KOPT-K1 (cell line): ENCODE measurements around the gene SLC4A4.

Experiments used
- H3K27ac ChIP-seq: fragments of 200-600 bp; sonication (generic); 2 replicates; pipeline ENCODE4 v1.5.1; 2016; ENCODE audit warnings: antibody characterized with exemption, mild to moderate bottlenecking, low read depth, low read length; ENCODE audit not compliant: poor library complexity, severe bottlenecking
- H3K36me3 ChIP-seq: fragments of 200-600 bp; sonication (generic); 2 replicates; pipeline ENCODE4 v1.5.1; 2017; ENCODE audit warnings: antibody characterized with exemption, mild to moderate bottlenecking, low read length, moderate library complexity; ENCODE audit not compliant: insufficient read depth
- H3K9me3 ChIP-seq: fragments of 200-600 bp; sonication (generic); 2 replicates; pipeline ENCODE4 v1.5.1; 2017; ENCODE audit warnings: antibody characterized with exemption, low read length, mild to moderate bottlenecking; ENCODE audit not compliant: insufficient read depth, poor library complexity, severe bottlenecking

Gene SLC4A4

DNA sequence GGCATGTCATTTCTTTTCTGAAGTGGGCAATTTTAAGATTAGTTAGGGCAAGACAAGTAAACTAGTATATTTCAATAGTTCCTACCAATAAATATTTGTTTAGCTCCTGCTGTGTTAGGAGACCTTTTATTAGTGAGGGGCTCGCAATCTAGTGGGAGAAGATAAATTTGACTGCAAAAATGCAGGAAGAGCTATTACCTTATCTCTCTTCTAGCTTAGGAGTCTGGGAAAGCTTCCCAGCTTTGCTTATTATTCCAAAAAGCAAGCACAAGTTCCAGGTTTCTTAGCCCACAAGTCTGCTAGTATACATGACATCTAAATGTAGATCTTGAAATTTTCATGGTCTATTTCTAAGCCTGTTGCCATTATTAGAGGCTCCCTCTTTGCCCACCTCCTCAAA lies 254.0 kb downstream of the SLC4A4 start:
- no peaks in the 10 kb centered on the region for H3K36me3 ChIP-seq
- H3K27ac ChIP-seq = no peak overlapping the region
- H3K9me3 ChIP-seq = no peaks in the 10 kb centered on the region

- Histone ChIP-seq H3K36me3 (no peaks in the 10 kb centered on the region), H3K9me3 (no peaks in the 10 kb centered on the region), H3K27ac (no peak overlapping the region)
These were observed 254.5 kb downstream of the SLC4A4 start for GRCh38 chr4:71593311-71593710.

DNA sequence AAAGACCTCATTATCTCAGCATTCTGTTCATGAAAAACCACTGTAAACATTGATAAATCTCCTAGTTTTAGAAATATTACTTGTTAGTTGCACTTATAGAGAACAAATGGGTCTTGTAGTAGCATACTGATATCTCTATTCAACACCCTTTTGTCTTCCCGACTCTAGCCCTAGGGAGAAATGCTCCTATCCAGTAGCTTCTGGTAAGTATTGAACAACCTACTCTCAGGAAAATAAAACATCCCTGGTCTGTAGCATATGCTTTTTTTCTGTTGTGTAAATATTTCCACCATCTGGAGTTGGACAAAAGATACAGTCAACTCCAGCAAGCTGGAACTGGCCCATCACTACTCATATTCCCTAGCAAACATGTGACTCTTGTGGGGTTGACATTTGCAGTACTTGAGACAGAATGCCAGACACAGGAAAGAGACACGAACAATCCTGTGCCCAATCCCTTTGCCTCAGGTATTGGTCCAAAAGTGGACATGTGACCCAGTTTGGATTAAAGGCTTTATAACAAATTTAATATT lies 256.8 kb downstream of the SLC4A4 start:
- no peak overlapping the region for H3K27ac ChIP-seq
- no peaks in the 10 kb centered on the region for H3K9me3 ChIP-seq
- H3K36me3 ChIP-seq = no peaks in the 10 kb centered on the region

DNA sequence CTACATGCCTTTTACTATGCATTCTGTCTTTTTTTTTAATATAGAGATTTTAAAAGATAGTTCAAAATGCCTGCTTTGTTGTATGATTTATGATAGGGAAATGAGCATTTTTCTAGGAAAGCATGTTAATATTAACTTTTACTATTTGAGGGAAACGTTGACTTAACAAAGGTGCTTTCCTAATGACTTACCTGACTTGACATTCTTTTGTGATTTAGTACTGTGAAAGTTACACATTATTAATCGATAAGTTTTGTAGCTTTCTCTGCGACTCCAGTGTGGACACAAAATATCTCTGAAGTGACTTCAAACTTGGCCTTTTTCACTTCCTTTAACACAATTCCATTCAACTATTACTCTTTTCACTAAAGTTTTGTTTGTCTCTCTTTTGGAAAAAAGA lies 260.8 kb downstream of the SLC4A4 start:
- Histone ChIP-seq H3K9me3 (no peaks in the 10 kb centered on the region), H3K27ac (no peak overlapping the region), H3K36me3 (no peaks in the 10 kb centered on the region)

GRCh38 chr4:71602289-71602900 lies 263.6 kb downstream of the SLC4A4 start:
- Histone ChIP-seq H3K9me3 (no peaks in the 10 kb centered on the region), H3K36me3 (no peaks in the 10 kb centered on the region), H3K27ac (no peak overlapping the region)

- Histone ChIP-seq H3K36me3 (no peaks in the 10 kb centered on the region), H3K9me3 (no peaks in the 10 kb centered on the region), H3K27ac (no peak overlapping the region)
These were observed 266.0 kb downstream of the SLC4A4 start for GRCh38 chr4:71604785-71605184.

DNA sequence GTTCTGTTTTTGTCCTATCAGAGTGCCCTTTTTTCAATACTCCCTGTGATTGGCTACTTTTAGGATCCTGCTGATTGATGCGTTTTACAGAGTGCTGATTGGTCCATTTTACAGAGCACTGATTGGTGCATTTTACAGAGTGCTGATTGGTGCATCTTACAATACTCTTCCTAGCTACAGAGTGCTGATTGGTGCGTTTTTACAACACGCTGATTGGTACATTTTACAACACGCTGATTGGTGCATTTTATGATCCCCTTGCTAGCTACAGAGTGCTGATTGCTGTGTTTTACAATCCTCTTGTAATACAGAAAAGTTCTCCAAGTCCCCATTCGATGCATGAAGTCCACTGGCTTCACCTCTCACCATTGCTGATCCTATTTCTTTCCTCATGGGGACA lies 268.3 kb downstream of the SLC4A4 start:
- H3K27ac ChIP-seq = no peak overlapping the region
- H3K36me3 ChIP-seq = no peaks in the 10 kb centered on the region
- no peaks in the 10 kb centered on the region for H3K9me3 ChIP-seq

DNA sequence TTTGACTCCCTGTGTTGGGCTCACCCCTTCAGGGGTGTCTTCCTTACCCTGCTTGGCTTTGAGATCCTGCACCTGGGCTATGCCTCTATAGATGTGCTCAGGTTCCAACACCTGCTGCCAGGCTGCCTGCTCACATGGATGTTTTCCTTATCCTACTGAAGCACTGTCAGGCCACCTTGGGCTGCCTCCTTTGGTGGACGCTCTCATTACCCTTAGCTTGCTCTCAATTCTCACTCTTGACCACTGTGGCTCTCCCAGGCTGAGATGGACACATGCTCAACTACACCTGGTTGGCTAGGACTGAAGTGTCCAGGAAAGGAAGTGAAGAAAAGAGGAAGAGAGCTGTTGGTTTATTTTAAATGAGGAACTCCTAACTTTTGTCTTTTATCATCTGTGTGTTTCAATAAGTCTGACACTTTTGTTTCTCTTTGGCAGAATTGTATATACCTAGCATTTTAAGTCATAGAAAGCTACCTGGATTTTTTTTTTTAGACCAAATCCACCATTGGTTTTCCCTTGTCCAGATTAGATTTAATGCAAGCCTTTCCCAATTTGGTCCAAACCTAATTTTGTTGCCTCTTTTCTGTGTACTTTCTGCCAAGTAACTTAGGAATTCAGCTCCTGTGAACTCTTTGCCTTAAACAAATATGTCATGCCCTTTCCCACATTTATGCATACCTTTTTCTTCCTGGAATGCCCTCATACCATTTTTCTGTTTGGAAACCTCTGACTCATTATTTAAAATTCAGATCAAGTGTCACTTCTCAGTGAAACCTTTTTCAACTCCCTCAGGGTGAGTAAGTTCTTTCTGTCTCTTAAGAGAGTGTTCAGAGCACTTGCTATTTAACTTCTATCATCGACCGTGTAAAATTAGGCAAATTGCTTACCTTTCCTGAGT lies 269.2 kb downstream of the SLC4A4 start:
- no peaks in the 10 kb centered on the region for H3K9me3 ChIP-seq
- H3K36me3 ChIP-seq = no peaks in the 10 kb centered on the region
- no peak overlapping the region for H3K27ac ChIP-seq

- Histone ChIP-seq H3K36me3 (no peaks in the 10 kb centered on the region), H3K27ac (no peak overlapping the region), H3K9me3 (no peaks in the 10 kb centered on the region)
These were observed 269.9 kb downstream of the SLC4A4 start for GRCh38 chr4:71608678-71609071.

DNA sequence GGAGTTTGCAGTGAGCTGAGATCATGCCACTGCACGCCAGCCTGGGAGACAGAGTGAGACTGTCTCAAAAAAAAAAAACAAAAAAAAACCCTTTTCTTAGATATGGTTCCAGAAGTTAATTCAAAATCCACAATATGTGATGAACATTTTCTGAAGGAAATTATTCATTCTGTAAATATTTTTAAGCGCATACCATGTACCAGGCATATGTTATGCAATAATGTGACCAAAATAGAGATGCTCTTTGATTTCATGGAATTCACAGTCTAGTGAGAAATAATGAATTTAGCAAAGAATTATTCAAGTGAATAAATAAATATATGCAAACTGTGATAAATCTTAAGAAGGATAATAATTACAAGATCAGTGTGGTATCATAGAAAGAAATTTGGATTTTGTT lies 270.3 kb downstream of the SLC4A4 start:
- H3K9me3 ChIP-seq = no peaks in the 10 kb centered on the region

DNA sequence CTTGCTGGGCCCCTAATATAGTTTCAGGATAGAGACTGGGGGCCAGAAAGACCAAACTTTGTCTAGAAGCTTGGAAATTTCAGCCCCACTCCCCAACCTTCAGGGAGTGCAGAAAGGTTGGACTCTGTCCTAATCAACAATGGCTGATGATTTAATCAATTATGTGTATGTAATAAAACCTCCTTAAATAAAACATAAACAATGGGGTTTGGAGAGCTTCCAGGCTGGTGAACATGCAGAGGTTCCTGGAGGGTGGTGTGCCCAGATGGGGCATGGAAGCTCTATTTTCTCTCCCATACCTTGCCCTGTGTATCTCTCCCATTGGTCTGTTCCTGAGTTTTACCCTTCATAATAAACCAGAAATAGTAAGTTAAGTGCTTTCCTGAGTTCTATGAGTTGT lies 270.8 kb downstream of the SLC4A4 start:
- H3K27ac ChIP-seq = no peak overlapping the region
- H3K9me3 ChIP-seq = no peaks in the 10 kb centered on the region
- no peaks in the 10 kb centered on the region for H3K36me3 ChIP-seq

More for the DNA sequence above, 270.3 kb downstream of the SLC4A4 start:
- no peak overlapping the region for H3K27ac ChIP-seq
- H3K36me3 ChIP-seq = no peaks in the 10 kb centered on the region

DNA sequence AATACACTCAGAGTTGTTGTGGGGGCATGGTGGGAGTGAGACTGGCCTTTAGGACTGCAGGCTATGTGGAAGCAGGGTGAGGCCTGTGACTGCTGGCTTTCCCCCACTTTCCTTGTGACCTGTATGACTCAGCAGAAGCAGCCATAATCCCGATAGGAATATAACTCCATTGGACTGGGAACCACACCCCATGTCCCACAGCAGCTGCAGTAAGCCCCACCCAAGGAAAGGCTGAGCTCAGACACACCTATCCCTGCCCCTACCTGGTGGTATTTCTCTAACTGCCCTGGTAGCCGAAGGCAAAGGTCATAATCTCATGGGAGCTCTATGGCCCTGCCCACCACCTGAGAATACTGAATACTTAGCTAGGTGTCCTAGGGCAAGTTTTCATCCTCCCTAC lies 275.8 kb downstream of the SLC4A4 start:
- Histone ChIP-seq H3K9me3 (no peaks in the 10 kb centered on the region), H3K27ac (no peak overlapping the region), H3K36me3 (no peaks in the 10 kb centered on the region)

DNA sequence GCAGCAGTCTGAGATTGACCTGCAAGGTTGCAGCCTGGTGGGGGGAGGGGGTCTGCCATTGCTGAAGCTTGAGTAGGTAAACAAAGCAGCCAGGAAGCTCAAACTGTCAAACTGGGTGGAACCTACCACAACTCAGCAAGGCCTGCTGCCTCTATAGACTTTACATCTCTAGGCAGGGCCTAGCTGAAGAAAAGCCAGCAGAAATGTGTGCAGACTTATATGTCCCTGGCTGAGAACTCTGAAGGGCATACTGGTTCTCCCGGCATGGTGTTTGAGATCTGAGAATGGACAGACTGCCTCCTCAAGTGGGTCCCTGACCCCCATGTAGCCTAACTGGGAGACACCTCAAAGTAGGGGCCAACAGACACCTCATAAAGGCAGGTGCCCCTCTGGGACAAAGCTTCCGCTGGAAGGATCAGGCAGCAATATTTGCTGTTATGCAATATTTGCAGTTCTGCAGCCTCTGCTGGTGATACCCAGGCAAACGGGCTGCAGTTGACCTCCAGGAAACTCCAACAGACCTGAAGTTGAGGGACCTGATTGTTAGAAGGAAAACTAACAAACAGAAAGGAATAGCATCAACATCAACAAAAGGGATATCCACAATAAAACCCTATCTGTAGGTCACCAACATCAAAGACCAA lies 277.5 kb downstream of the SLC4A4 start:
- no peak overlapping the region for H3K27ac ChIP-seq
- no peaks in the 10 kb centered on the region for H3K9me3 ChIP-seq
- no peaks in the 10 kb centered on the region for H3K36me3 ChIP-seq
